Measurements from ENCODE around the gene OR56B4. TPM values are rescaled to one million over a fixed set of nuclear protein-coding genes. Genes with fewer than 3 reads are reported as not detected.
"Not testable (repeated sequence)": the region's sequence is repeated elsewhere in the genome, so short reads cannot be mapped to it uniquely, and the experiment has no call there.

OR56B4 gene
- total RNA-seq, 2 donors from 2014 or later, result not detected

- intact Hi-C loops (cut with DNase I), result no loop called here
- DNase-seq, result no peak
- Histone ChIP-seq H3K27ac (no peak overlapping the region), H3K4me3 (no peak overlapping the region), H3K9me3 (no peaks in the 10 kb centered on the region), H3K27me3 (no peaks in the 10 kb centered on the region), H3K36me3 (no peaks in the 10 kb centered on the region), H3K4me1 (no peaks in the 10 kb centered on the region), H3K9ac (ENCODE audit: low read depth in 2 of 2, low read length in 2 of 2) (no peak overlapping the region)
- TF ChIP-seq CTCF (IDR thresholded peaks at IDR 0.05), result no peak
Measured at GRCh38 chr11:6129011-6129410, 21.5 kb downstream of the OR56B4 start.

DNA sequence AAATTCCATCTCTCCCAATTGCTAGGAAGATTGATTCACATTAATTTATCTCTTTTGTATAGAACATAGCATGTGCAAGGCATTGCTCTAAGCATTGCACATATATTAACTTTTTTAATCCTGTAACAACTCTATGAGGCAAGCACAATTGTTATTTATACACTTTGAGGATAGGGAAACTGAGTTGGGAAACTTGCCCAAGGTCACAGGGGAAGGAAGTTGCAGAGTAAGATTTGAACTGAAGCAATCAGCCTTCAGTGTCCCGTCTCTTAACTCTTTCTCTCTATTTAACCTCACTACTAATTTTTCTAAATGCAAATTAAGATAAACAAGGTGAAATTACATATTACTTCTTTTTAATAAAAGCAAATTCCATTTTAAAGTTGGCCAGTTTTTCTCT lies 22.2 kb downstream of the OR56B4 start:
- H3K4me3 ChIP-seq, result no peak overlapping the region
- no peaks in the 10 kb centered on the region for H3K36me3 ChIP-seq
- no peaks in the 10 kb centered on the region for H3K27me3 ChIP-seq
- intact Hi-C loops (cut with DNase I), result no loop called here
- TF ChIP-seq CTCF (IDR thresholded peaks at IDR 0.05), result no peak
- H3K9me3 ChIP-seq, result no peaks in the 10 kb centered on the region
- H3K9ac ChIP-seq (ENCODE audit: low read depth in 2 of 2, low read length in 2 of 2), result no peak overlapping the region
- no peaks in the 10 kb centered on the region for H3K4me1 ChIP-seq
- DNase-seq, result no peak
- no peak overlapping the region for H3K27ac ChIP-seq

GRCh38 chr11:6132431-6132830 lies 24.9 kb downstream of the OR56B4 start:
- Histone ChIP-seq H3K9ac (ENCODE audit: low read depth in 2 of 2, low read length in 2 of 2) (no peak overlapping the region), H3K27me3 (no peaks in the 10 kb centered on the region), H3K9me3 (no peaks in the 10 kb centered on the region), H3K4me1 (no peaks in the 10 kb centered on the region), H3K27ac (no peak overlapping the region), H3K4me3 (no peak overlapping the region), H3K36me3 (no peaks in the 10 kb centered on the region)
- intact Hi-C loops (cut with DNase I), result no loop called here
- DNase-seq, result no peak
- TF ChIP-seq CTCF (IDR thresholded peaks at IDR 0.05), result no peak

DNA sequence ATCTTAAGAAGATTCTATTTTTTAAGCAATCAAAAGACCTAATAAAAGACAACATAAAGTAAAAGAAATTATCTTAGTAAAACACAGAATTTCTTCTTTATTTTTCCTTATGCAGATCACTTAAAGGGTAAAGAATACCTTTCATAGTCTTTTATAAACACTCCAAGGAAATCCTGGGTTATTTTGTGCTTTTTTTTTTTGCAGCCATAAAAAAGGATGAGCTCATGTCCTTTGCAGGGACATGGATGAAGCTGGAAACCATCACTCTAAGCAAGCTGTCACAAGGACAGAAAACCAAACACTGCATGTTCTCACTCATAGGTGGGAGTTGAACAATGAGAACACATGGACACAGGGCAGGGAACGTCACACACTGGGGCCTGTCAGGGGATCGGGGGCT lies 28.5 kb downstream of the OR56B4 start:
- H3K36me3 ChIP-seq; H3K4me1 ChIP-seq; intact Hi-C loops (cut with DNase I); H3K27ac ChIP-seq; H3K4me3 ChIP-seq; H3K9ac ChIP-seq (ENCODE audit: low read depth in 2 of 2, low read length in 2 of 2); H3K9me3 ChIP-seq; DNase-seq; H3K27me3 ChIP-seq: not testable (repeated sequence)

DNA sequence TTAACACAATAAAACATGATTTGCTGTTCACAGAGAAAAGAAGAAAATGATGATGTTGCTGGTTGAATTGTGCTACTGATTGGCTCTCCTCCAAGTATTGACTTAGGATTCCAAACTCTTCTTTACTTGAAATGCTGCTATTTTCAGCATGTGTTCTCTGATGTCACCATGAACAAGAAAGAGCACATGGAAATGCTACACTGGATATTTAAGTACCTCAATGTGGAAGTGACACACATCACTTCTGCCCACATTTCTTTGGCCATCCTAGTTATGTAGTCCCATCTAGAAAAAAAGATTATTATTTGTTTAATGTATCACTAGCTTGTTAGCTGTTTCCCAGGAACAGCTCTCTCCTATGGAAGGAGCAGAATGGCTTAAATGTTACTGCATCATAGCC lies 35.5 kb downstream of the OR56B4 start:
- Histone ChIP-seq H3K4me1 (no peaks in the 10 kb centered on the region), H3K9ac (ENCODE audit: low read depth in 2 of 2, low read length in 2 of 2) (no peak overlapping the region), H3K36me3 (no peaks in the 10 kb centered on the region), H3K4me3 (no peak overlapping the region), H3K27me3 (no peaks in the 10 kb centered on the region), H3K9me3 (no peaks in the 10 kb centered on the region), H3K27ac (no peak overlapping the region)
- no peak for DNase-seq
- intact Hi-C loops (cut with DNase I), result no loop called here
- no peak for TF ChIP-seq CTCF (IDR thresholded peaks at IDR 0.05)

GRCh38 chr11:6143737-6144136 lies 36.3 kb downstream of the OR56B4 start:
- H3K9ac ChIP-seq (ENCODE audit: low read depth in 2 of 2, low read length in 2 of 2); DNase-seq; H3K27me3 ChIP-seq; H3K4me3 ChIP-seq; H3K27ac ChIP-seq; H3K4me1 ChIP-seq; H3K9me3 ChIP-seq; H3K36me3 ChIP-seq; intact Hi-C loops (cut with DNase I): not testable (repeated sequence)

DNA sequence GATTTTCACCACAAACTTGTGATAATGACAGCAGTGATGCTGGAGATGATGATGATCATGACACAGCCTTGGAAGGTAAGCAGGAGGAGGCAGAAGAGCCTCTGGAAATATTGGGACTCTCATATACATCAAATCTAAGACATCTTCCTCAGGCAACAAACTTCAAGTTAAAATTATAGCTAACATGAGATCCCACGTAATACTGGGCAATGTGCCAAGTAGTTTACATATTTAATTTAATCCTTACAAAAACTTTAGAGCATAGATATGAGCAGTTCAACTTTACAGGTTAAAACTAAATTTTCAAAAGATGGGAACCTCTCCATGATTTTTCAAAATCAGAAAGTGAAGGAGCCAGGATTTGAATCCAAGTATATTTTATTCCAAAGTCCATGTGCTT lies 43.6 kb downstream of the OR56B4 start:
- TF ChIP-seq CTCF (IDR thresholded peaks at IDR 0.05), result no peak
- no peak for DNase-seq
- Histone ChIP-seq H3K27me3 (no peaks in the 10 kb centered on the region), H3K4me1 (no peaks in the 10 kb centered on the region), H3K27ac (no peak overlapping the region), H3K9ac (ENCODE audit: low read depth in 2 of 2, low read length in 2 of 2) (no peak overlapping the region), H3K4me3 (no peak overlapping the region), H3K36me3 (no peaks in the 10 kb centered on the region), H3K9me3 (no peaks in the 10 kb centered on the region)
- intact Hi-C loops (cut with DNase I), result no loop called here

All from colonic mucosa (tissue), 4 donors.